Bronchial epithelial cell (primary cell): ENCODE data around the gene SNTB2. TPM values are rescaled to one million over a fixed set of nuclear protein-coding genes. Genes with fewer than 3 reads are reported as not detected.

ENCODE experiments used
- DNase-seq: peaks from one replicate; pipeline ENCODE4 v3.0.0-alpha.2; 2010; ENCODE audit warnings: low read depth
- FAIRE-seq: peaks from 2 replicates; lab custom pipeline; 2011; peaks lifted over from hg19 to GRCh38; lab: Jason Lieb, UNC
- H3K27me3 ChIP-seq: 2 replicates; pipeline ENCODE4 v1.5.1; 2011; ENCODE audit warnings: low read length; ENCODE audit not compliant: control insufficient read depth, insufficient read depth
- H3K36me3 ChIP-seq: 2 replicates; pipeline ENCODE4 v1.5.1; 2011; ENCODE audit warnings: low read length; ENCODE audit not compliant: control insufficient read depth, insufficient read depth
- H3K4me3 ChIP-seq: 2 replicates; pipeline ENCODE4 v1.5.1; 2011; ENCODE audit warnings: mild to moderate bottlenecking, low read depth, low read length, control low read depth
- total RNA-seq: library from RNA; depleted of rRNA; stranded (reverse); fragments of >200 nt; gene quantifications from 2 replicates; pipeline ENCODE4 v1.2.1, GENCODE V29; 2014
- TF ChIP-seq, protein P1 (sequence below): IDR thresholded peaks from 2 replicates; pipeline ENCODE4 v1.5.1; 2011; ENCODE audit warnings: mild to moderate bottlenecking, moderate library complexity, low read length, control low read depth, inconsistent platforms; ENCODE audit not compliant: insufficient read depth, severe bottlenecking

Gene SNTB2
- total RNA-seq, 1 donor from 2014 or later, result 10.5 TPM

GRCh38 chr16:69301187-69301586 lies 114.2 kb downstream of the SNTB2 start:
- peaks cover 5% of the 10 kb centered on the region for H3K36me3 ChIP-seq
- no peaks in the 10 kb centered on the region for H3K27me3 ChIP-seq
- FAIRE-seq (no peak), DNase-seq (no peak)
- TF ChIP-seq, protein P1, sequence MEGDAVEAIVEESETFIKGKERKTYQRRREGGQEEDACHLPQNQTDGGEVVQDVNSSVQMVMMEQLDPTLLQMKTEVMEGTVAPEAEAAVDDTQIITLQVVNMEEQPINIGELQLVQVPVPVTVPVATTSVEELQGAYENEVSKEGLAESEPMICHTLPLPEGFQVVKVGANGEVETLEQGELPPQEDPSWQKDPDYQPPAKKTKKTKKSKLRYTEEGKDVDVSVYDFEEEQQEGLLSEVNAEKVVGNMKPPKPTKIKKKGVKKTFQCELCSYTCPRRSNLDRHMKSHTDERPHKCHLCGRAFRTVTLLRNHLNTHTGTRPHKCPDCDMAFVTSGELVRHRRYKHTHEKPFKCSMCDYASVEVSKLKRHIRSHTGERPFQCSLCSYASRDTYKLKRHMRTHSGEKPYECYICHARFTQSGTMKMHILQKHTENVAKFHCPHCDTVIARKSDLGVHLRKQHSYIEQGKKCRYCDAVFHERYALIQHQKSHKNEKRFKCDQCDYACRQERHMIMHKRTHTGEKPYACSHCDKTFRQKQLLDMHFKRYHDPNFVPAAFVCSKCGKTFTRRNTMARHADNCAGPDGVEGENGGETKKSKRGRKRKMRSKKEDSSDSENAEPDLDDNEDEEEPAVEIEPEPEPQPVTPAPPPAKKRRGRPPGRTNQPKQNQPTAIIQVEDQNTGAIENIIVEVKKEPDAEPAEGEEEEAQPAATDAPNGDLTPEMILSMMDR, result no peak
- no peak overlapping the region for H3K4me3 ChIP-seq

GRCh38 chr16:69301861-69302260 lies 114.9 kb downstream of the SNTB2 start:
- Histone ChIP-seq H3K36me3 (peaks cover 5% of the 10 kb centered on the region), H3K27me3 (no peaks in the 10 kb centered on the region), H3K4me3 (no peak overlapping the region)
- DNase-seq (no peak), FAIRE-seq (no peak)
- TF ChIP-seq, protein P1, result no peak

DNA sequence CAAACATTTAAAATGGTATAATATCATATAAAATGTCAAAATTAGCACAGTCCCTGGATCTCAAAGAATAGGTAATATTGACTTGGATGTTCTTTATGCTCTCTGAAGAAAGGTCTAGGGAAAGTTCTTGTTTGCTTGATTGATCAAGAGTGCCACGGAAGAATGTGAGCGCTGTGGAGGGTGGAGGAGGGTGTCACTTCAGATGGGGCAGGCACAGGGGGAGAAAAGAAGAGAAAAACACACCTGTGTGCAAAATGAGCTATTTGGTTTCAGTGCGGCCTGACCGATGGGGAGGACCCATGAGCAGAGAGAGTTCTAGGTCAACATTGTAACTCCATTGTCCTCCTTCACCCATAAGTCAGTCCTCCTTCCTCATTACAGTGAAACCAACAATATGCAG lies 115.3 kb downstream of the SNTB2 start:
- H3K4me3 ChIP-seq, result no peak overlapping the region
- H3K36me3 ChIP-seq, result peaks cover 5% of the 10 kb centered on the region
- no peaks in the 10 kb centered on the region for H3K27me3 ChIP-seq
- DNase-seq, result no peak
- TF ChIP-seq, protein P1, result no peak
- FAIRE-seq, result no peak

GRCh38 chr16:69306031-69306430 lies 119.1 kb downstream of the SNTB2 start:
- Histone ChIP-seq H3K27me3 (no peaks in the 10 kb centered on the region), H3K36me3 (peaks cover 3% of the 10 kb centered on the region), H3K4me3 (no peak overlapping the region)
- DNase-seq (no peak), FAIRE-seq (no peak)
- TF ChIP-seq, protein P1, result no peak

DNA sequence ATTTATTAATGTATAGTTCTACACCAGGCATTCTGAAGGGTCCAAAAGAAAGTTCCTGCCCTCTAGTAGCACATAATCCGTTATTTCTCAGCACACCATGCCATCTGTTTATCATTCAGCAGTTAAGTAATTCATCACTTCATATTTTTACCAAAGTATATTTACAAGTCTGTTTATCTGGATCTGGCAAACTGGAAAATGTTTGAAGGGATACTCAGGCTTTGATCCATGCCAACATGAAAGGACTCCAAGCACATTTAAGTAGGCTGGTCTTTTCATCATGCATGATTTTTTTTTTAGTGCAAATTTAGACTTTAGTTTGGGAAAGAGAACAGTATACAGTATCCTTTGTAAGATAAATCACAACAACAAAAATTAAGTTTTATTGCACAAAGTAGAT lies 120.1 kb downstream of the SNTB2 start:
- Histone ChIP-seq H3K4me3 (no peak overlapping the region), H3K27me3 (no peaks in the 10 kb centered on the region), H3K36me3 (peaks cover 3% of the 10 kb centered on the region)
- TF ChIP-seq, protein P1, result no peak
- FAIRE-seq (no peak), DNase-seq (no peak)

- Histone ChIP-seq H3K4me3 (no peak overlapping the region), H3K36me3 (peaks cover 3% of the 10 kb centered on the region), H3K27me3 (no peaks in the 10 kb centered on the region)
- DNase-seq (no peak), FAIRE-seq (no peak)
- TF ChIP-seq, protein P1, result no peak
Observed at GRCh38 chr16:69307856-69308255, 120.9 kb downstream of the SNTB2 start.
